Neural cell (in vitro differentiated cells): ENCODE data around the gene EPS8.

Experiments
- CTCF ChIP-seq: fragments of 450-650 bp; IDR thresholded peaks from 2 replicates; pipeline ENCODE4 v1.5.1; 2014; ENCODE audit warnings: antibody characterized with exemption, mild to moderate bottlenecking, moderate library complexity; ENCODE audit not compliant: poor library complexity, severe bottlenecking
- EZH2 ChIP-seq: fragments of 200-600, 300-800 bp; shearing (Covaris generic), sonication (generic); IDR thresholded peaks from 2 replicates; pipeline ENCODE4 v1.6.1; 2014; ENCODE audit warnings: antibody characterized with exemption, low read length, borderline replicate concordance, mild to moderate bottlenecking; ENCODE audit not compliant: insufficient read depth, poor library complexity, severe bottlenecking
- MXI1 ChIP-seq: fragments of 450-650 bp; conservative IDR thresholded peaks from 2 replicates; pipeline ENCODE4 v1.6.1; 2014; ENCODE audit warnings: antibody characterized with exemption, mild to moderate bottlenecking; ENCODE audit not compliant: poor library complexity, severe bottlenecking
- POLR2AphosphoS5 ChIP-seq: IDR thresholded peaks from 2 replicates; pipeline ENCODE4 v1.6.1; 2012
- SMC3 ChIP-seq: fragments of 450-650 bp; conservative IDR thresholded peaks from 2 replicates; pipeline ENCODE4 v1.6.1; 2014; ENCODE audit warnings: antibody characterized with exemption, mild to moderate bottlenecking, moderate library complexity; ENCODE audit not compliant: poor library complexity

GRCh38 chr12:15669256-15669948 lies 119.8 kb downstream of the EPS8 start:
- TF ChIP-seq POLR2AphosphoS5 (no peak), CTCF (no peak), SMC3 (no peak), MXI1 (no peak), EZH2 (no peak)
